Caco-2 (cell line): ENCODE results near the gene PRSS38. TPM values are rescaled to one million over a fixed set of nuclear protein-coding genes. Genes with fewer than 3 reads are reported as not detected.

ENCODE experiments used
- BruUV-seq: library from RNA; stranded (reverse); fragments of 400-500 nt; replicated peaks from 2 replicates; lab custom pipeline; 2021; lab: Mats Ljungman, UMichigan
- CTCF ChIA-PET: fragments of 300-600 bp; sonication (Branson Sonifier 250); formaldehyde crosslinking; loops from one replicate; lab custom pipeline; 2022; ENCODE audit warnings: antibody characterized with exemption; lab: Charles Lee
- POLR2A ChIA-PET: fragments of 300-600 bp; sonication (Branson Sonifier 250); formaldehyde crosslinking; loops from one replicate; lab custom pipeline; 2022; ENCODE audit warnings: antibody characterized with exemption; lab: Charles Lee
- DNase-seq, 2 experiments: peaks; one replicate each; pipeline versions ENCODE4 v3.0.0 to v3.0.0-alpha.2; 2020 to 2022
- H3K27me3 ChIP-seq: replicated peaks from 2 replicates; pipeline ENCODE4 v1.6.0; 2011; ENCODE audit warnings: low read length; ENCODE audit not compliant: control insufficient read depth, insufficient read depth
- H3K36me3 ChIP-seq: 2 replicates; pipeline ENCODE4 v1.5.1; 2011; ENCODE audit warnings: low read length; ENCODE audit not compliant: control insufficient read depth, insufficient read depth
- H3K4me1 ChIP-seq: fragments of 250-450 bp; sonication (Bioruptor Pico); 2 replicates; pipeline ENCODE4 v1.5.1; 2020; ENCODE audit warnings: mild to moderate bottlenecking
- H3K4me3 ChIP-seq: 2 replicates; pipeline ENCODE4 v1.5.1; 2011; ENCODE audit warnings: low read depth, mild to moderate bottlenecking, control low read depth, low read length
- H3K9me3 ChIP-seq: fragments of 250-450 bp; sonication (Bioruptor Pico); 2 replicates; pipeline ENCODE4 v1.5.1; 2020; ENCODE audit warnings: mild to moderate bottlenecking, moderate library complexity
- H3K27ac Mint-ChIP-seq: one replicate; pipeline ENCODE4 v1.8.0; 2022; ENCODE audit warnings: mixed read lengths; ENCODE audit not compliant: unreplicated experiment
- H3K27me3 Mint-ChIP-seq: one replicate; pipeline ENCODE4 v1.8.0; 2022; ENCODE audit warnings: mixed read lengths; ENCODE audit not compliant: insufficient read depth, unreplicated experiment
- H3K36me3 Mint-ChIP-seq: one replicate; pipeline ENCODE4 v1.8.0; 2022; ENCODE audit warnings: mild to moderate bottlenecking, mixed read lengths; ENCODE audit not compliant: insufficient read depth, unreplicated experiment
- H3K4me1 Mint-ChIP-seq: one replicate; pipeline ENCODE4 v1.8.0; 2022; ENCODE audit warnings: low read depth, mixed read lengths; ENCODE audit not compliant: unreplicated experiment
- H3K4me3 Mint-ChIP-seq: one replicate; pipeline ENCODE4 v1.8.0; 2022; ENCODE audit warnings: mild to moderate bottlenecking, moderate library complexity, mixed read lengths; ENCODE audit not compliant: unreplicated experiment
- H3K9me3 Mint-ChIP-seq: one replicate; pipeline ENCODE4 v1.8.0; 2022; ENCODE audit warnings: mixed read lengths; ENCODE audit not compliant: unreplicated experiment
- CTCF ChIP-seq, 2 experiments: fragments of 200-600 bp in 1 of 2; IDR thresholded peaks; 1 replicate in 1 of 2; 2 replicates in 1 of 2; pipeline versions ENCODE4 v1.5.1 to v1.8.0; 2011 to 2022; ENCODE audit warnings: antibody characterized with exemption in 1 of 2, control low read depth in 1 of 2, inconsistent platforms in 1 of 2, low read depth in 1 of 2, low read length in 1 of 2, mild to moderate bottlenecking in 1 of 2, moderate library complexity in 1 of 2; ENCODE audit not compliant: insufficient read depth in 1 of 2, severe bottlenecking in 1 of 2, unreplicated experiment in 1 of 2
- intact Hi-C: fragments of 100-400 bp; cut with micrococcal nuclease; formaldehyde crosslinking; loops from one replicate; pipeline ENCODE4 v1.10.0; 2022; ENCODE audit not compliant: unreplicated experiment
- total RNA-seq: library from RNA; stranded (reverse); gene quantifications from 2 replicates; pipeline ENCODE4 v1.2.3, GENCODE V29; 2022

Gene PRSS38
- total RNA-seq, 1 experiment from 2014 or later: not detected

GRCh38 chr1:227891955-227892488 is 76.5 kb downstream of the PRSS38 start:
- CTCF ChIA-PET: no interaction called here
- Mint-ChIP-seq H3K36me3 (no peaks in the 10 kb centered on the region), H3K9me3 (no peaks in the 10 kb centered on the region), H3K27ac (peak overlapping the region; percentile 3), H3K4me1 (peaks cover 4% of the 10 kb centered on the region), H3K27me3 (no peaks in the 10 kb centered on the region), H3K4me3 (no peak overlapping the region)
- Histone ChIP-seq H3K4me3 (no peak overlapping the region), H3K27me3 (no peaks in the 10 kb centered on the region), H3K4me1 (peaks cover 45% of the 10 kb centered on the region), H3K36me3 (no peaks in the 10 kb centered on the region), H3K9me3 (no peaks in the 10 kb centered on the region)
- POLR2A ChIA-PET: no interaction called here
- TF ChIP-seq CTCF (IDR thresholded peaks at IDR 0.05; ENCODE audit: insufficient read depth in 1 of 2, low read depth in 1 of 2, low read length in 1 of 2, severe bottlenecking in 1 of 2, unreplicated experiment in 1 of 2): no peak
- intact Hi-C loops: loop anchor here (5.0 kb wide), 1 partner anchor 105 kb away; no protein-coding TSS in a partner anchor
- BruUV-seq: no TSS peak
- DNase-seq: peak in 1 of 2 experiments; percentile 44

GRCh38 chr1:227892489-227893299 is 77.2 kb downstream of the PRSS38 start:
- Mint-ChIP-seq H3K4me1 (peaks cover 4% of the 10 kb centered on the region), H3K27me3 (no peaks in the 10 kb centered on the region), H3K27ac (peak overlapping the region; percentile 3), H3K9me3 (no peaks in the 10 kb centered on the region), H3K4me3 (no peak overlapping the region), H3K36me3 (no peaks in the 10 kb centered on the region)
- Histone ChIP-seq H3K36me3 (no peaks in the 10 kb centered on the region), H3K9me3 (no peaks in the 10 kb centered on the region), H3K4me1 (peaks cover 45% of the 10 kb centered on the region), H3K27me3 (no peaks in the 10 kb centered on the region), H3K4me3 (no peak overlapping the region)
- ChIA-PET POLR2A (no interaction called here), CTCF (no interaction called here)
- DNase-seq: peak; percentile 32 to 71
- intact Hi-C loops: loop anchor here (5.0 kb wide), 1 partner anchor 105 kb away; no protein-coding TSS in a partner anchor
- no peak for TF ChIP-seq CTCF (IDR thresholded peaks at IDR 0.05; ENCODE audit: insufficient read depth in 1 of 2, low read depth in 1 of 2, low read length in 1 of 2, severe bottlenecking in 1 of 2, unreplicated experiment in 1 of 2)
- no TSS peak for BruUV-seq

GRCh38 chr1:227893300-227893948 is 77.9 kb downstream of the PRSS38 start:
- ChIA-PET POLR2A (no interaction called here), CTCF (no interaction called here)
- Histone ChIP-seq H3K4me1 (peaks cover 45% of the 10 kb centered on the region), H3K9me3 (no peaks in the 10 kb centered on the region), H3K36me3 (no peaks in the 10 kb centered on the region), H3K27me3 (no peaks in the 10 kb centered on the region), H3K4me3 (no peak overlapping the region)
- no peak for TF ChIP-seq CTCF (IDR thresholded peaks at IDR 0.05; ENCODE audit: insufficient read depth in 1 of 2, low read depth in 1 of 2, low read length in 1 of 2, severe bottlenecking in 1 of 2, unreplicated experiment in 1 of 2)
- Mint-ChIP-seq H3K9me3 (no peaks in the 10 kb centered on the region), H3K4me3 (no peak overlapping the region), H3K27ac (peak overlapping the region; percentile 3), H3K36me3 (no peaks in the 10 kb centered on the region), H3K27me3 (no peaks in the 10 kb centered on the region), H3K4me1 (peaks cover 4% of the 10 kb centered on the region)
- intact Hi-C loops: loop anchor here (5.0 kb wide), 1 partner anchor 106 kb away; no protein-coding TSS in a partner anchor
- DNase-seq: peak in 1 of 2 experiments; percentile 36
- no TSS peak for BruUV-seq
